ENCODE results near the gene MASP2.
"Not testable (repeated sequence)": the region's sequence is repeated elsewhere in the genome, so short reads cannot be mapped to it uniquely, and the experiment has no call there.

Gene MASP2

GRCh38 chr1:11046625-11047365 is at the start of gene MASP2:
TSS of gene MASP2 (minus strand) at chr1:11047239. CDS start at chr1:11047207, 32 bp downstream.
- DNase-seq (ENCODE audit: low spot score) = no peak

DNA sequence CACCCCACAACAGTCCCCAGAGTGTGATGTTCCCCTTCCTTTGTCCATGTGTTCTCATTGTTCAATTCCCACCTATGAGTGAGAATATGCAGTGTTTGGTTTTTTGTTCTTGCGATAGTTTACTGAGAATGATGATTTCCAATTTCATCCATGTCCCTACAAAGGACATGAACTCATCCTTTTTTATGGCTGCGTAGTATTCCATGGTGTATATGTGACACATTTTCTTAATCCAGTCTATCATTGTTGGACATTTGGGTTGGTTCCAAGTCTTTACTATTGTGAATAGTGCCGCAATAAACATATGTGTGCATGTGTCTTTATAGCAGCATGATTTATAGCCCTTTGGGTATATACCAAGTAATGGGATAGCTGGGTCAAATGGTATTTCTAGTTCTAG is 36.7 kb upstream of the MASP2 start:
- not testable (repeated sequence) for DNase-seq (ENCODE audit: low spot score)

DNA sequence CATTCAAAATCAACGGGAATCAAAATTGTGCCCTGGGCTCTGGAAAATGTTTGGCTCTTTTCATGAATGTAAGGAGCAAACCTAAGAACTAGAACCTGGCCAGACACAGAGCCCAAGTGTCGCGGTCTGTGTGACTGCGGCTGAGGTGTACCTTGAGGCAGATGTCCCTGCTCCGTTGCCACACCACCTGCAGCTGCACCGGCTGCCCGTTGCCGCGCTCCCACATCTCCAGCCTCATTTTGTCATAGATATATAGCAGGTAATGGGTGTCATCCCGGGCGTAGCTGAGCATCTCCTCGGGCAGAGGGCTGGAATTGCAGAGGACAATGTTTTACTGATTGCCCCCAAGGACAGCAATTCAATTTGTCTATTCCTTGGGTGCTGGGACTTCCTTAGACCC is 33.9 kb upstream of the MASP2 start:
- no peak for DNase-seq (ENCODE audit: low spot score)

DNA sequence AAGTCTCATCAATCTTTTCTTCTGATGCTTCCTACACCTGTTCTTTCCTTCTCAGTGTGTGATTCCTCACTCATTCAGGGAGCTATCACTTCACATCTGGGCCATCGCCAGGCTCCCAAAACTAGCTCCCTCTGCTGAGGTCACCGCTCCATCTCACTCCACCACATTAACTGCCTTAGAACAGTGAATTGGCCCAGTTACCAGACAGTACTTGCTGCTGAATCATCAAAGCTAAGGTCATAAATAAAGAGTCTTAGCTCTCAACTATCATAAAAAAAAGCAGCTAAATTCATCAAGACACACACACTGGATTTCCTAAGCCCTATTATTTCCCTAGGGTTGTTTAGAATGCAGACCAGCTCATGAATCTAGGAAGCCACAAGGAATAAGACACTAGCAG is 31.6 kb upstream of the MASP2 start:
- no peak for DNase-seq (ENCODE audit: low spot score)

GRCh38 chr1:11073398-11073797 is 26.4 kb upstream of the MASP2 start:
- DNase-seq (ENCODE audit: low spot score) = not testable (repeated sequence)

DNA sequence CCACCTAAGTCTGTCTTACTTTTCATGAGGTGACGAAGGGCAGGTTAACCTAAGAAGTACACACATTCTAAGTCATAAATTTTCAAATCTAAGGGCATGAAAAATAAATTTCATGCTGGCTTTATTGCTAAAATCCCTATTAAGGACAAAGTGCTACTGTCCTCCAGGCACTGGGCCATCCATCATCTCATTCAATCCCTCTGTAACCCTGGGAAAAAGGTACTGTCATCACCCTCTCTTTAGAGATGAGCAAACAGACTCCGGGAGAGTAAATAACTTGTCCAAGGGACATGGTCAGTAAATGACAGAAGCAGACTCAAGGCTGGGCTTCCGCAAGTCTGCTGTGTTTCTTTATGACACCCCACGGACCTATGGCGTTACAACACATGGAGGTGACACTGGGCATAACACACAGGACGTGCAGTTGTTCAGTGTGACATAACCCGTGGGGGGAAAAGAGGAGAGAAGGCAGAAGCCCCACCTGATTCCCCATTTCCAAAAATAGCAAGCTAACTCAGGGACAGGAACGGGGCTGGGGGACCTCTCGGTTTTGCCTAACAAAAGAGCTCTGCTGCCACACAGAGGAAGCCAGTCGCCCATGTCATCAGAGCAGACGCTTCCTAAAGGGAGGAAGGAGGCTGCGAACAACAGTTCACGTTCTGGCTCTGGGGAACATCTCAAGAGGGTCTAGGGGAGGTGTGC is 25.3 kb upstream of the MASP2 start:
- DNase-seq (ENCODE audit: low spot score) = no peak

DNA sequence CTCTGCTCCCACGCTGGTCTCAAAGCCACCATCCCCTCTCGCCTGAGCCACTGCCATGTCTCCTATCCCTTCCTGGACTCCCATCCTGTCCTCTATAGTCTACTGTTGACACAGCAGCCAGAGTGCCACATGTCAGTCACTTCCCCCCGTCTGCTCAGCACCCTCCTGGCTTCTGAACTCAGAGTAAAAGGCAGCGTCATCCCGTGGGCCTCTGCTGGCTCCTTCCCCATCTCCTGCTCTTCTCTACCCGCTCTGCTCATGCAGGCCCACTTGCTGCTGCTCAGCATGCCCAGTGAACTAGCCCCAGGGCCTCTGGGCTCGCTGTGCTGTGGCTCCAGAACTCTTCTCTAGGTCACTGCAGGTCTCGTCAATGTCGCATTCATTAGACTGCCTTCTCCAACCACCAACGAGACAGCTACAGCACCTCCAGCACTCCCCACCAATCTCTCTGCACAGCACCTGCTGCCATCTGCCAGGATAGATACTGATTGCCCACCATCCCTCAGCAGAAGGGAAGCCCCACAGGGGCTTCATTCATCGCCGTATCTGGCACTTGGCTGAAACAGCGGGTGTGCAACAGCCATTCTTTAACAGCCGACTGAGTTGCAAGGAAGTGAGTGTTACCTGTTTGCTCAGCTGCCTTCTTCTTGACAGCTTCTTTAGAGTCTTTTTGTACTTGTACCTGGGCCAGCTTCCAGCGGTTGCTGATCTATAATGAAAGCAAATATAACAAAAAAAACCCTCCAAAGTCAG is 24.6 kb upstream of the MASP2 start:
- DNase-seq (ENCODE audit: low spot score) = no peak

GRCh38 chr1:11070876-11071275 is 23.8 kb upstream of the MASP2 start:
- DNase-seq (ENCODE audit: low spot score) = no peak

DNA sequence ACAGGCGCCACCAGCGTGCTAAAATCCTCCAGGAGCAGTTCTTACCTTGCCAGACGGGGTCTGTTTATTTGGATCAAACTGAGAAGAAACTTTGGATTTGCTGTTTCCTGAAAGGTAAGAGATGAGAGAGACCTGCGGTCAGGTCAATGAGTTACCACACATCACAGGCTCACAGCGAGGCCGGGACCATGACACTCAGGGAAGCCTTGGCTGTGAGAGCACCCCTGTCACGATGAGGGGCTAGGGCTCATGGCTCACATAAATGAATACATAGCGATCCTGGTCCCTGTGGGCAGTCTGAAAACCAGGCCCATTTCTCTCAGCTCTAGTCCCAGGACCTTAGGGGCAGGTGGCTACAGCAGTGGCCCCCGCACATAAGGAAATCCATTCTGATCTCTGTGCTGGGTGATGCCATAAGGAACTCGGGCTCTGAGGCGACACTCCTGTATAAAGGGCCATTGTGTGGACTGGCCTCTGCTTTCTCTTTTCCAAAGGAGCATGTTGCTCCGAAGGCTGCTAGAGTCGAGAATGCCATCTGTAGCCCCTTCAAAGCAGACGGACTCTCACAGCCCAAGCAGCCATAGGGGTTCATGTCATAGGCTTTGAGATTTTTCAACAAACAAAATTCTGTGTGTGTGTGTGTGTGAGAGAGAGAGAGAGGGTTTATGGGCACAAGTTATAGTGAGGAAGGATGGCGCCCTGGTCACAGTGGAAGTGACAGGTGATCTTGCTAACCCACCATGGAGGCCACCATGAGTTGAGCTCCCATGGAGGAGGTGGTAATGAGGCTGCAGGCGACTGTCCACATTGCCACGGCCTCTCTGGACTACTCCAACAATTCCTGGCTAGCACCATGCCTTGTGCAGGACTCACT is 21.8 kb upstream of the MASP2 start:
- no peak for DNase-seq (ENCODE audit: low spot score)

GRCh38 chr1:11067716-11068599 is 20.9 kb upstream of the MASP2 start:
- DNase-seq (ENCODE audit: low spot score) = no peak

GRCh38 chr1:11065796-11066195 is 18.8 kb upstream of the MASP2 start:
- no peak for DNase-seq (ENCODE audit: low spot score)

- no peak for DNase-seq (ENCODE audit: low spot score)
Measured at GRCh38 chr1:11064942-11065341, 17.9 kb upstream of the MASP2 start.

GRCh38 chr1:11063937-11064537 is 17.0 kb upstream of the MASP2 start:
- peak; percentile 38 for DNase-seq (ENCODE audit: low spot score)

DNA sequence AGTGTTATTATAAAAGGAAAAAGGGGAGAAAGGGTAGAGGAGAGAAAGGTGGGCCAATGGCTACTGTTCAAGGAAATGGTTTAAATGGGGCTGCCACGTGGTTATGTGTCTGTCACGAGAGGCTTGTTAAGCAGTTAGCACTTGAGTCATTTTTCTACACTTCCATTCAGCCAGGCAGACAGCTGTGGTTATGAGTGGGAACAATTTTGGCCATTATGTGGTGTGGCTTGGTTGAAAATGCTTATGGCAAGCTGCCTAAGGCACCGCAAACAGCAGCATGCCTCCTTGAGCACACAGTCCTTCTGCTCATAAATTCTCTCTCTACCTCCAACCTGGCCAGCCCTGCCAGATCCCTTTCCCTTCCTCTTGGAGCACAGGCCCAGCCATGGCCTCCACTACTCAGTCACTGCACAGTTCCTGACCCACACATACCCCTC is 15.9 kb upstream of the MASP2 start:
- peak; percentile 38 for DNase-seq (ENCODE audit: low spot score)

GRCh38 chr1:11061652-11062365 is 14.8 kb upstream of the MASP2 start:
- no peak for DNase-seq (ENCODE audit: low spot score)

GRCh38 chr1:11059968-11060830 is 13.2 kb upstream of the MASP2 start, which contains the start of gene SRM:
TSS of gene SRM (minus strand) at chr1:11060018. CDS start at chr1:11059943, 75 bp downstream.
- peak; percentile 89 for DNase-seq (ENCODE audit: low spot score)

- peak; percentile 53 for DNase-seq (ENCODE audit: low spot score)
Measured at GRCh38 chr1:11059155-11059967, 12.3 kb upstream of the MASP2 start.
